Stimulated activated CD8-positive, alpha-beta memory T cell treated with anti-CD3 and anti-CD28 coated beads, Interleukin-7, amount 100 ng/mL, for 1 hour (primary cell): ENCODE data around the gene PNMA6F.

Source experiments
- DNase-seq, 2 donors: peaks; one replicate each; pipeline ENCODE4 v3.0.0-alpha.2; 2020; ENCODE audit warnings: low read depth in 2 of 2

PNMA6F gene

DNA sequence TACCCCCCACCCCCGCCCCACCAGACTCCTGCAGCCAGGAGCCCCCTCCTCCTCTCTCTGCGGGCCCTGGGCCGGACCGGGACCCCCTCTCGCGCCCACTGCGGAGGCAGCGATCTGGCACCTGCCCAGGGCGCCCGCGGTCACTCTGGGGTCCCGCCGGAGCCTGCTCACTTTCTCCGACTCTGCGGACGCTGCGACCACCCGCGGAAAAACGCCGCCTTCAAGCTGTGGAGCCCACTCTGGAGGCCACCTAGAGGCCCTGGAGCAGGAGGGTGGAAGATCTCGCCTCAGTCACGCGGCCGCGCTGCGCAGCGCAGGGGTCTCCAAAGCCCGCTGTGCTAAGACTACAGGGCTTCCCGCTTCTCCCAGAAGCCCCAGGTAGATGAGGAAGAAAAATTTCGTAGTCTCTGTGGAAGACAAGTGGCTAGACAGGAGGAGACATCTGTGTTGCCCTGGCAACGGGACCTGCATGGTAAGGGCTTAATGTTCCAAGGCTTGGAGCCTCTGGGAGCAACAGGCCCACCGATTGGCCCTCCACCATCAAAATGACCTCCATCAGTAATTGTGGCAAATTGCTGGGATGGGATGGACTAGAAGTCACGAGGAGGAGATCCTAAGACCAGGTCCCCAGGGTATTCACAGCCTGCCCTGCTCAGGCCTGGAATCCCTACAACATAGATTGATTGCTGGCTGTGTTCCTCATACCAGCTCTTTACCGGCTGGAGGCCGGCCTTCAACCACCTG is at the start of gene PNMA6F:
Gene PNMA6F (minus strand): TSS at position 387 of the 744 bp plus-strand sequence. CDS start 1,093 bp downstream, outside the sequence.
- DNase-seq: no peak

DNA sequence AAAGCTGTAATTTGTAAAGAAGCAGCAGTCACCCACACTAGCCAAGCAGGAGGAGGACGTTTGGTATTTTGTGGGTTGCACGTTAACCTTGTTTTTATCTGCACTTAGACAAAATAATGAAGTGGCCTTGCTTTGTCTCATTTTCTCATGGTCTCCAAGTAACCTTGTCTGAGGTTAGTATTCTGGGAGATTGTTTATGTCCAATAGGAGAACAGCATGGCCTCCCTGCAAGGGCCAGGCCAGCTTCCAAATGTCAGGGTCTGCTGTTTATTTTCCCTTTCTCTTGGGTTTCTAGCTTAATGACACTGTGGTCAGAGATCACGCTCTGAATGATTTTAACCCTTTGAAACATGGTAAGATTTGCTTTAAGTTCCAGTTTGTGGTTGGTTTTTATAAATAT is 49.7 kb upstream of the PNMA6F start:
- DNase-seq: no peak

DNA sequence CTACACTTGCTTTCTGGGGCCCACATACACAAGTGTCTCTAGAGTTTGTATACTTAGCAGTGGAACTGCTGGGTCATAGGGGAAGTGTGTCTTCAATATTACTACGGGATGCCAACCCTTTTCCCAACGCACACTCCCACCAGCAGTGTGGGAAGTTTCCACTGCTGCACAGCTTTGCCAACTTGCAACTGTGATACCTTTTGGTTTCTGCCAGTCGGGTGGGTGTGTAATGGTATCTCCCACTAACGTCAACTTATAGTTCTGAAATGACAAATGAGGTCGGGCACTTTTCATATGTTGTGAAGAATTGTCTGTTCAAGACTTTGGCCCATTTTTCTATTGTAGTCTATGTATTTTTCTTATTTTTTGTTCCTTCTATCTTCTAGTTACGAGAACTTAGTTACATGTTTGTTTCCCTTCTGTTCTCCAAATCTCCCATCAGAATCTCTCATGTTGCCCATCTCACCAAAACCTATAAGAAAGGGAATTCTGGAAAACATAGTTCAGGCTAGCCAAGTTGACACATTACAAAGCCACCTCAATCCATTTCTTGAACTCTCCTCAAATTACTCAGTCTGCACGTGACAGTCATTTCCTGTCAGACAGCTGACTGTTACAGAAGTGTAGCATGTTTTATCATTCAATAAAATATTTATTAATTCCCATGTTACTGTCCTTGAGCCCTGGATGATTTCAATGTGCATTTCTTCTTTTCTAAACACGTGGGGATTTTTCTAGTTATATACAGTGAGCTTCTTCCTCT is 48.9 kb upstream of the PNMA6F start:
- DNase-seq: no peak

DNA sequence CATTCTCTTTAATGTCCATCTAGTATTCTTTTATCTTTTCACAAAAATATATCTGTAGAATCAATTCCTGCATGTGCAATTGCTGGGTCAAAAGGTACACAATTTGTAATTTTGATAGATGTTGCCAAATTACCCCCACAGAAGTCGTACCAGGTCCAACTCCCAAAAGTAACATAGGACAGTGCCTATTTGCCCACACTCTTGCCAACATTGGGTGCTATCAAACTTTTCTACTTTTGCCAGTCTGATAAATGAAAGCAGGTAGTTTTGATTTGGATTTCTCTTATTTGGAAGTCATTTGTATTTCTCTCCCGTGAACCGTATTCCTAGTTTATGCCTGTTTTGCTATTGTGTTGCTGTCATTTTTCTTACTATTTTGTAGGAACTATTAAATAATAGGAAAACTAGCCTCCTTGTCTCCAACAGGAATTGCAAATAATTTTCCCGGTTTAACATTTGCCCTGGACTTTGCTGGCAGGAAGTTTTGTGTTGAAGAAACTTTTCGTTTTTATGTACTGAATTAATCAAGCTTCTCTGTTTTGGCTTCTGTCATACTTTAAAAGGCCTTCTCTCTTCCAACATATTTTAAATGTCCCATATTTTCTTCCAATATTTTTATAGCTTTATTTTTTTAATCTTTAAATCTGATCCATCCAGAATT is 45.4 kb upstream of the PNMA6F start:
- no peak for DNase-seq

DNA sequence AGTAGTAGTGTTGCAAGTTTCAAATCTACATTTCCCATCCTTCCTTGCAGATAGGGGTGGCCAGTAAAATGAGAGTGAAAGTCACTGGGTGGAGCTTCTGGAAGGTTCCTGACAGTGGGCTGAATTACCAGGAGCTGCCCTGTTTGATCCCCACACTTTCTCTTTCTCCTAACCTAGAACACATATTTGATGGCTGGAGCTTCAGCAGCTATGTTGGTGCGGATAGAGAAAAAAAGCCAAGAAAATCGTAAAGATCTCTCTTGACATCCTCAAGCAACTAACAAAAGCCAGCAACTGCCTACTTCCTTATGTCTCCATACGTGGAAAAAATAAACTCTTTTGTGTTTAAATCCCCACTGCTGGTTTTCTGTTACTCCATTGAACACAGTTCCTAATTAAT is 44.6 kb upstream of the PNMA6F start:
- DNase-seq: no peak

DNA sequence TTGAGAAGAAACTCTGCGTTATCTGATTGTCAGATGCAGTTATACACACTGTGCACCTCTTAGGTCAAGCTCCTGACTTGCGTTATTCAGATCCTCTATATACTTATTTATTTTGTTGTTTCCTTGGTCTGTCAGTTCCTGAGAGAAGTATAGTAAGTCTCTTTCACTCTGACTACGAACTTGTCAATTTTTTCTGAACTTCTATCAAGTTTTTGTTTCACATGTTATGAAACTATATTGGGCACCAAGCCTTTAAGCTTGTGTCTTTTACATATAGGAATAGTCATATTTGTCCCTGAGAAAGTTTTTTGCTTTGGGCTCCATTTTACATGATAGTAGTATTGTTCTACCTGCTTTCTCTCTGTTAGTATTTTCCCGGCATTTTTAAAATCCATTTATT is 44.1 kb upstream of the PNMA6F start:
- DNase-seq: no peak

DNA sequence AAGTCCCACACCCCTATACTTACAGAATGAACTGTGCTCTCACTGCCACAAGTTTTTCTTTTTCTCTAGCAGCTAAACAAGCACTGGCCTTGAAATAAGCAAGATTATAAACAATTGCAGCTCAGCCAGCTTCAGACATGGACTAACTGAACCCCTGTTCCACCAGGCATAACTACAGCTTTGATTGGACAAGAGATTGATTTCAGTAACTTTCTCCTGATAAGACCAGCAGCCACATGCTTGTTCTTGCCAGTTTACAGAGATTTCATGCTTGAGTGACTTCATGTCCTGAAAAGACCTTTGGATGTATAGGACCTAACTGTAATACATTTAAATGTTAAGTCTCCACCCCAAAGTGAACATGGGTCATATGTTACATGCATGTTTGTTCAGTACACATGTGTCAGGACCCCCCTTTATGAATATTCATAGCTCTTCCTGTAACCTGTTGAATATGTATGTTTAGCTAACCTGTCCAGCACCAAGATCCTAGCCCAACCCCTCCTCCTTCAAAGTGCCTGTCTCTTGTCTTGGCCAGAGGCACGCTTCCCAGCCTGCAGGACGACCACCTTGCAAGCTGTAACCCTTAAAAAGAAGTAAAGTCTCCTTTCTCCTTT is 40.3 kb upstream of the PNMA6F start:
- DNase-seq: no peak

DNA sequence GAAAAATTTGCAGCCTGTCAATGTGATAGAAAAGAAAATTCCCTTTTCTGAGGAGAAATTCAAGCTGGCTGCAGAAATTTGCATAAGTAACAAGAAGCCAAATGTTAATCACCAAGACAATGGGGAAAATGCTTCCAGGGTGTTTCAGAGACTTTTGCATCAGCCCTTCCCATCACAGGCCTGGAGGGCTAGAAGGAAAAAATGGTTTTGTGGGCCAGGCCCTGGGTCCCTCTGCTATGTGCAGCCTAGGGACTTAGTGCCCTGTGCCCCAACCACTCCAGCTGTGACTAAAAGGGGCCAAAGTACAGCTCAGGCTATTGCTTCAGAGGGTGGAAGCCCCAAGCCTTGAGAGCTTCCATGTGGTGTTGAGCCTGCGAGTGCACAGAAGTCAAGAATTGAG is 36.3 kb upstream of the PNMA6F start:
- no peak for DNase-seq

DNA sequence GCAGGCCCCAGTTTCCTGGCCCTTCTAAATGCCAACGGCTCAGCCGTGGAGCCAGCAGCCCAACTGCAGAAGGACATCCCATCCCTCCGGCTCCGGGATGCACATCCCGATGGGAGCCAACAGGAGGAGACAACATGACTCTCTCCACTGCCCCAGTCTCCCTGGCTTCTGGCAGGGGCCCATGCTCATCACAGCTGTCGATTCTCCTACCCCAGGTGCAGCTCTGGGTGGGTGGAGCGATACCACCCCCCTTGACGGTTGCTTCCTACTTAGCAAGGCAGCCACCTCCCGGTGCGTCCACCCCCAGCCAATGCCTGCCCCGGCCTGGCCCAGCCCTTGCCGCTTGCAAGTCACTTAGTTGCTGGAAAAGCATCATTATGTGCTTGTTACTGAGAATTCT is 31.8 kb upstream of the PNMA6F start:
- DNase-seq: no peak

DNA sequence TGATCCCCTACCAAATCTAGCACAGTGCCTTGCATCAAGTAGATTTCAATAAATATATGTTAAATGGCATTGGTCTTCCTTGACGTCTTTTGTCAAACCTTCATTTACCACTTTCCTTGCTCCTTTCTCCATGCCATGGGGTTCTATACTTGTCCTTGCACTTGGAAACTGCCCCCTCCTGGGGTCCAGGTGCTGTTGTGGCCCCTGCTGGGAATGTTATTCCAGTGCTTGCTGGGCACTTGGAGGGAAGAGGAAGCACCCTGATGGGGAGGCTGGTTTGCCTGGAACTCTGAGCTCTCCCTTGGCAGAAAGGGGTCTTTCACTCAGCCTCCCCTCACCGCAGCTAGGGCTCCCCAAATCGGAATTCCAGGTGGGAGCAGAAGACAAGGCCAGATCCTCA is 31.3 kb upstream of the PNMA6F start:
- DNase-seq: no peak

DNA sequence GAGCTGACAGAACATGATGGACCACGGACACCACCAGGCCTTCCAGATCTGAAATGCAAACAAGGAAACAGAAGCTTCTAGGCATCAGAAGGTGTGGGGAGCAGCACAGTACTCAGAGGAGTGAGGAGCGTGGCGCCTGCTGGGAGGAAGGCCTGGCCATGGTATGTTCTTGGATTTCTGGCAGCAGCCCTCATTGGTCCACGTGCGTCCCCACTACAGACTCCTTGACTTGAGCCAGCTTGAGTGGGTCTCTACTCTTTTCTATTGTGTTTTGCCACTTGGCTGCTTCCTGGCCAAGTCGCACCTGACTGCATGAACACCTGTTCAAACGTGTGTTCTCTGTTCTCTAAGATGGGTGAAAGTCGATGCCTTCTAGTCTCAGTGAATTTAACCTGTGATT is 30.4 kb upstream of the PNMA6F start:
- no peak for DNase-seq

DNA sequence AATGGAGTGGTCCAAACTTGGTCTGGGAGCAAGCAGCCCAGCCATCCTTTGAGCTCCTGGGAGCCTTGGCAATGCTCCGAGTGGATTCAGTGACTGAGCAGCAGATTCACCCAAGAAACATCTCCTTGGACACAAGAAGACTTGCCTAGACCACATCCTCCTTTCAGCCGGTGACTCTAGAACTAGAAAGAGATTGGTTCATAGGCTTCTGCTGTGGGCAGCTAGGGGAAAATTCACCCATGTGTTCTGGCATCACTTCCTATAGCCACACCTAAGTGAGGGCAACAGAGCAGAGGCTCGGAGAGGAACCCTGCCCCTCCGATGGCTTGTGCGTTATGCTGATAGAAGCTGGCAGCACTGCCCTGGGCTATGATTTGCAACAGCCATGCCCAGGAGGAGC is 28.4 kb upstream of the PNMA6F start:
- DNase-seq: no peak

DNA sequence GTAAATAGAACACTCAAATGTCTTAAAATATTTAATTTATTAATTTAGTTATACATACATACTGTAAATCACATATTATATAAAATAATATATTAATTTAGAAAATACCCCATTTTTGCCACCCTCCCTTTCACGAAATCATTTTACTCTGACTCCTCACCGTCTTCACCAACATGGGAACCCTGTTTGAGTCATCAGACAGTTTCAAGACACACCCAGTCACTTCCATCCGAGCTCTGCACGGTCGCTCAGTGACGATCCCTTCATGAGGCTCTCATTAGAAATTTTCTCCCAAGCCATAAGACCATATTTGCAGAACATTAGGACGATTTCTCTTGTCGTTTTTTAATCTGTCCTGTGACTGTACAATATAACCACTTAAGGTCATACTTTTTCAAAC is 26.9 kb upstream of the PNMA6F start:
- no peak for DNase-seq

DNA sequence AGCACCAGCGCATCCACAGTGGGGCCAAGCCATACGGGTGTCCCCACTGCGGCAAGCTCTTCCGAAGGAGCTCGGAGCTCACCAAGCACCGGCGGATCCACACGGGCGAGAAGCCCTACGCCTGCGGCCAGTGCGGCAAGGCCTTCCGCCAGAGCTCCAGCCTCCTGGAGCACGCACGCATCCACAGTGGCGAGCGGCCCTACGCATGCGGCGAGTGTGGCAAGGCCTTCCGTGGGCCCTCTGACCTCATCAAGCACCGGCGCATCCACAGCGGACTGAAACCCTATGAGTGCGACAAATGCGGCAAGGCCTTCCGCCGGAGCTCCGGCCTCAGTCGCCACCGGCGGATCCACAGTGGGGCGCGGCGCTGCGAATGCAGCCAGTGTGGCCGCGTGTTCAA is 26.0 kb upstream of the PNMA6F start:
- no peak for DNase-seq

DNA sequence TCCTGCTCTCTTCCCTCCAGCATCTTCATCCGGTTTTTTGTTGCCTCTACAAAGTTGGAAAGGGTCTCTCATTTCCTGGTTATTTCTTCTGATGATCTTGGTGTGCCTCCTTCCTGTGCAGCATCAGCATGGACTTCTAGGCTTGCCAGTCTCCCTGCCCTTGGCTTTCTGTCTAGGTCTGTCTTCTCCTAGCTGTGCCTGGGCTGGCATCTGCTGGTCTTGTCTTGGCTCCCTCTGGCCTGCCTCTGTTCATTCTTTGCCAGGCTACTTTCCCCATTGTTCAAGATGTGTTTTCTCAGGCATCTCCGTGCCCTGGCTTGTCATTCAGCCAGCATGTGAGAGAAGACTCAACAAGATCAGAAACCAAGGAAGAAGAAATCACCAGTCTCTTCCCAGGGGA is 22.1 kb upstream of the PNMA6F start:
- no peak for DNase-seq

DNA sequence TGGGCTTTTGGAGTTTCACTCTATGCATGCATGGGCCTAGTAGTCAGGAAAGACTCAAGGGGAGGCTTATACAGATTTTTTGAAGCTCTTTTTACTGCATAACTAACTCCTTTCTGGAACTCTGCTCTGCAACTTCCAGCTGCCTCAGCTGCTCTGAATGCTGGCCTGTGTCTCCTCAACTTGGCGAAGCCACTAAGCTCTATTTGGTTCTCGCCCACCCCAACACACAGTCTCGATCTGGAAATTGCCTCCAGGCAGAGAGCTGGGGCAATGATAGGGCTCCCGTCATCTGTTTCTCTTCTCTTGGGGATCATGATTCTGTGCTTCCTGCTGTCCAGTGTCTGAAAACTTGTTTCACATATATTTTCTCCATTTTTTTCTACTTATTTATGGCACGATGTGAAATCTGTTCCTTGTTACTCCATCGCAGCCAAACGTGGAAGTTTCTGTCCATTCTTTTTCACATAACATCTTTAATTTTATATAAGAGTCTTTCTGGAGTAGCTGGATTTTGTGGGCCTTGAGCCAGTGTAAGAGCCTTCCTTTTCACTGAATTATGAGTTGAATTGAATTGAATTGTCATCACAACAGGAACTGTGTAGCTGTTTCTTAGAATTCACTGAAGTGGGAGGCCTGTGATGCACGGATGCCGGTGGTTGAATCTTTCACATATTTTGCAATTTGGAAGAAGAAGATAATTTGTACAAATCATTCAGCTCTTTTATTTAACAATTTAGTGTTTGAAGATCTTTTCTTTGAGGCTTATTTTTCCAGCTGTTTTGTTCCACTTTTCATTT is 21.4 kb upstream of the PNMA6F start:
- no peak for DNase-seq

DNA sequence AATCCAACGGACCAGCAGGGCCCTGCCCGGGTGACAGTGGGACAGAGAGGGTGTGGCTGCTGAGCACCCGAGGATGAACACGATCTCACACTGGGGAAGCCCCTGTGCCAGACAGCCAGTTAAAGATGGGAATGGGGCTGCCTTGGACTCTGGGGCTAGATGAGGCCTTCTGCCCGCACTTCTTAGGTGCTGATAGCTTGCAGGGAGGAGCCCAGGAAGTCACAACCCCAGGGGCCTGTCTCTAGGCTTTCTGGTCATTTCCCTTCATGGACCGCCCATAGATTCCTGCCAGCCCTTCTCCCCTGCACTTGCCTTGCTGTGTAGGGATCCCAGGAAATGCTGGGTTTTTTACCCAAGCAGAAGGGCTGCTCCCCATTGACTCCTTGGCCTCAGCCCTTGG is 18.5 kb upstream of the PNMA6F start:
- no peak for DNase-seq

DNA sequence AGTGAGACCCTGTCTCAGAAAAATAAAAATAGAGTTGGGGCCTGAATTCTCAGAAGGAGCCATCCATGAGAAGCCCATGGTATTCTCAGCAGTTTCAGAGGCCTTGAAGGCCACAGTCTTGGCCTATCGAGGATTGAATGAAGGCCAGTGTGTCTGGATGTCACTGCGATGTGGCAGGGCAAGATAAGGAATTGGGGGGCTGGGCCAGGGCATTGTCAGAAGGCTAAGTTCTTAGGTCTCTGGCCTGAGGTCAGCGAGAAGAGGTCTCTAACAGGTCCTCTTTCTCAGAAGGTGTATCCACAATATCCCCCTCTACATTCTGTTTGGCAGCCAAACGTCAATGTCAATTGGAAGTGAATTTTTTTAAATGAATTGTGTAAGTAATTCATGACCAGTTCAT is 18.1 kb upstream of the PNMA6F start:
- no peak for DNase-seq

DNA sequence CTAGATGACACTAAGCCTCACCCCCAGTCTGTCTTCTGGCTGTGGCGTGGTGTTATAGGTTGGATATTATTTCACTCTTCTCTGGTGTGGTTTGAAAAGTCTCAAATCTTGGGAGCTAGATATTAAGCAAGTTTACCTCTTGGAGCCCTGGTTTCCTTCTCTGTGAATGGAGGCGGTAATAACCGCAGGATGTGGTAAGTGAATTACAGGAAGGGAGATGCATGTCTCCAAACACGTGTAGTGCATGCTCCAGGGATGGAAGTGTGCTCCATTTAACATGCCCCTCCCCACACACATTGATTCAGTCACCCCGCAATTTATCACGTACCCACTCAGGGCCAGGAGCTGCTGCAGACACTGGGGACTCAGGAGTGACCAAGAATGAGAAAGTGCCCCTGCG is 17.3 kb upstream of the PNMA6F start:
- DNase-seq: no peak

DNA sequence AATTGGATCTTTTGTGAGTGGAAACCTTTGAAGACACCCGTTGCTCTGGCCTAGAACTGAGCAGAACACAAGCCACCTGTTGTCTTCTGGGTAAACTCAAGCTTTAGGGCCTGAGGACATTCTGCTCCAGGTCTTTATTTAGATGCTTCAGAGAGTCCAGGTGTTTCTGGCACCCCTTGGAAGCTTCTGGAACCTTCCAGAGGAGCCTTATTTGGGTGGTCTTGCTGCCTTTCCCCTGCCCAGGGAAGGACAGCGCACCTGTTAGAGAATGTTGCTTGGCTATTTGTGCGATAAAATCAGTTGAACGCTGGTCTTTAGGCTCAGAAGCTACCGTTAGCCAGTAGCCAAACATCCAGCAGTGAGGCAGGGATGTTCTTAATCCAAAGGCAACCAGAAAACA is 15.4 kb upstream of the PNMA6F start:
- no peak for DNase-seq

DNA sequence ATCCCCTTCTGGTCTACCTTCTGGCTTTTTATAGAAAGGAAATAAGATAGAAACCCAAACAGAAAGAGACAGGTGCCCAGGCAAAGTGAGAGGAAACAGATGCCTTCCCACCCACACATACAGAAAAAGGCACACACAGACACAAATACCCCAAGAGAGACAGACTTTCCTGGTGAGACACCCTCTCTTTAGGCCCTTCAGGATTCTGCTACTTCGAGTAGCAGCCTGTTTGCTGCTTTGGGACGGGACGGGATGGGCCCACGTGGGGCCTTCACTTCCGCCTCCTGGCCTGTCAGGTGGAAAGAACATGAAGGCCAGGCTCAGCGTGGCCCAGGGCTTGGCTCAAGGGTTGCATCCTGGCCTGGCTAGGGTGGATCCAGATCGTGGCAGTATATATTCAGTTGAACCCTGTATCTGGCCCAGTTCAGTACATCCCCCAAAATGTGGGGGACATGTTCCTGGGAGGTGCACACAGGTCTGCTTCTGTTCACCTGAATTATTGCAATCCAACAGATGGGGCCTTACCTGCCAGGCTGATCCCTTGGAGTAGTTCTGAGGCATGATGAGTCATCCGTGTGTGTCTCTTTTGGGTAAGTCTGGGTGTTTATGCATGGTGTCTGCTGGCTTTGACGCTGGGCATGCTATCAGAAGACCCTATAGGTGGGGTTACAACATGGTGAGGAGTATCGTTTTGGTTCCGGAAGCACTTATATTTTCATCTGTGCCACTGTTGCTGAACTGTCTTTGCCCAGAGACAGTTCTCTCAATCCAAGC is 14.7 kb upstream of the PNMA6F start:
- no peak for DNase-seq
